Neural cell (in vitro differentiated cells): ENCODE measurements around the gene ARHGAP24.

Experiments
- CTCF ChIP-seq: fragments of 450-650 bp; IDR thresholded peaks from 2 replicates; pipeline ENCODE4 v1.5.1; 2014; ENCODE audit warnings: antibody characterized with exemption, mild to moderate bottlenecking, moderate library complexity; ENCODE audit not compliant: poor library complexity, severe bottlenecking
- EP300 ChIP-seq: fragments of 450-650 bp; conservative IDR thresholded peaks from 2 replicates; pipeline ENCODE4 v1.6.1; 2014; ENCODE audit warnings: antibody characterized with exemption, mild to moderate bottlenecking, moderate library complexity; ENCODE audit not compliant: poor library complexity, severe bottlenecking
- MXI1 ChIP-seq: fragments of 450-650 bp; conservative IDR thresholded peaks from 2 replicates; pipeline ENCODE4 v1.6.1; 2014; ENCODE audit warnings: antibody characterized with exemption, mild to moderate bottlenecking; ENCODE audit not compliant: poor library complexity, severe bottlenecking
- REST ChIP-seq: IDR thresholded peaks from 2 replicates; pipeline ENCODE4 v1.6.1; 2012; ENCODE audit warnings: borderline replicate concordance
- TAF1 ChIP-seq: IDR thresholded peaks from 2 replicates; pipeline ENCODE4 v1.6.1; 2012; ENCODE audit warnings: low read depth

- TF ChIP-seq CTCF = no peak
- no peak for TF ChIP-seq TAF1
- TF ChIP-seq REST = no peak
- TF ChIP-seq EP300 = no peak
- TF ChIP-seq MXI1 = no peak
Observed at GRCh38 chr4:85579942-85580341, 105.0 kb downstream of the ARHGAP24 start.
